HepG2 (cell line): ENCODE measurements around the gene ZFYVE26. TPM values are rescaled to one million over a fixed set of nuclear protein-coding genes. Genes with fewer than 3 reads are reported as not detected.

ENCODE experiments used
- ATF3 ChIP-seq: sonication (generic); formaldehyde crosslinking; IDR thresholded peaks from 2 replicates; pipeline ENCODE4 v1.4.0; 2020; ENCODE audit warnings: missing genetic modification reagents
- DR1 ChIP-seq: sonication (generic); formaldehyde crosslinking; IDR thresholded peaks from 2 replicates; pipeline ENCODE4 v1.8.0; 2021; ENCODE audit warnings: mild to moderate bottlenecking, missing genetic modification reagents, inconsistent platforms
- ELF3 ChIP-seq: IDR thresholded peaks from 2 replicates; pipeline ENCODE4 v1.6.1; 2016; ENCODE audit warnings: missing genetic modification reagents, missing compliant biosample characterization
- FOXK1 ChIP-seq: sonication (generic); formaldehyde crosslinking; IDR thresholded peaks from 2 replicates; pipeline ENCODE4 v1.4.0; 2020; ENCODE audit warnings: low read depth, missing genetic modification reagents, borderline replicate concordance
- GPBP1L1 ChIP-seq: sonication (generic); formaldehyde crosslinking; IDR thresholded peaks from 2 replicates; pipeline ENCODE4 v1.5.0; 2020; ENCODE audit warnings: mild to moderate bottlenecking, missing genetic modification reagents
- HNRNPK ChIP-seq: fragments of 200-400 bp; formaldehyde crosslinking; IDR thresholded peaks from 2 replicates; pipeline ENCODE4 v1.6.1; 2018; ENCODE audit warnings: low read length, low read depth, moderate library complexity, mild to moderate bottlenecking; ENCODE audit not compliant: poor library complexity, severe bottlenecking
- NCOA5 ChIP-seq: sonication (generic); formaldehyde crosslinking; IDR thresholded peaks from 2 replicates; pipeline ENCODE4 v1.4.0; 2020; ENCODE audit warnings: missing genetic modification reagents
- NFE2 ChIP-seq: sonication (generic); formaldehyde crosslinking; IDR thresholded peaks from 2 replicates; pipeline ENCODE4 v1.4.0; 2020; ENCODE audit warnings: missing genetic modification reagents
- POGK ChIP-seq: sonication (generic); formaldehyde crosslinking; conservative IDR thresholded peaks from 2 replicates; pipeline ENCODE4 v1.8.0; 2022; ENCODE audit warnings: mild to moderate bottlenecking, moderate library complexity, missing genetic modification reagents
- RFXAP ChIP-seq: sonication (generic); formaldehyde crosslinking; IDR thresholded peaks from 2 replicates; pipeline ENCODE4 v1.4.0; 2020; ENCODE audit warnings: missing genetic modification reagents, borderline replicate concordance
- RNF2 ChIP-seq: fragments of 450-650 bp; conservative IDR thresholded peaks from 2 replicates; pipeline ENCODE4 v1.6.1; 2016; ENCODE audit warnings: low read depth
- SIX4 ChIP-seq: sonication (generic); formaldehyde crosslinking; IDR thresholded peaks from 2 replicates; pipeline ENCODE4 v1.4.0; 2020; ENCODE audit warnings: missing genetic modification reagents
- SPEN ChIP-seq: sonication (generic); formaldehyde crosslinking; IDR thresholded peaks from 2 replicates; pipeline ENCODE4 v1.5.1; 2020; ENCODE audit warnings: low read depth, mild to moderate bottlenecking, missing genetic modification reagents
- YEATS4 ChIP-seq: sonication (generic); formaldehyde crosslinking; IDR thresholded peaks from 2 replicates; pipeline ENCODE4 v1.4.0; 2020; ENCODE audit warnings: missing genetic modification reagents, borderline replicate concordance
- ZBTB14 ChIP-seq: sonication (generic); formaldehyde crosslinking; IDR thresholded peaks from 2 replicates; pipeline ENCODE4 v1.4.0; 2020; ENCODE audit warnings: missing genetic modification reagents
- ZNF276 ChIP-seq: sonication (generic); formaldehyde crosslinking; IDR thresholded peaks from 2 replicates; pipeline ENCODE4 v1.4.0; 2020; ENCODE audit warnings: mild to moderate bottlenecking, low read depth, missing genetic modification reagents
- ZNF281 ChIP-seq: sonication (generic); formaldehyde crosslinking; IDR thresholded peaks from 2 replicates; pipeline ENCODE4 v1.4.0; 2020; ENCODE audit warnings: missing genetic modification reagents, borderline replicate concordance
- ZNF441 ChIP-seq: sonication (generic); formaldehyde crosslinking; IDR thresholded peaks from 2 replicates; pipeline ENCODE4 v1.7.0; 2021; ENCODE audit warnings: missing genetic modification reagents, borderline replicate concordance
- polyA plus RNA-seq, 8 experiments: library from polyadenylated mRNA; depleted of rRNA in 3 of 8; stranded (reverse) in 7 of 8; unstranded in 1 of 8; fragments of >200 nt; fragmentation: Illumina TruSeq in 4 of 8; extraction: Trizol in 4 of 8; gene quantifications; 2 replicates each; pipeline versions ENCODE4 v1.2.1 to v1.2.3, GENCODE V29; 2011 to 2016; ENCODE audit warnings: low read depth in 4 of 8, missing spikeins in 1 of 8, mixed read lengths in 1 of 8; ENCODE audit not compliant: insufficient read depth in 1 of 8
- total RNA-seq, 5 experiments: library from RNA; depleted of rRNA; stranded (reverse); fragments of >200 nt; fragmentation: Illumina TruSeq; extraction: Trizol; gene quantifications; 2 replicates each; pipeline ENCODE4 v1.2.3, GENCODE V29; 2016; ENCODE audit warnings: low read depth in 1 of 5

ZFYVE26 gene
- total and polyA plus RNA-seq, 2 of the 13 experiments (the other 11 are each of a cell fraction or from before 2014, with no cell fraction given) = 13.6 to 16.4 TPM

GRCh38 chr14:67819563-67820421, 3.4 kb upstream of the ZFYVE26 start, which contains the start of gene RAD51B (continued):
- TF ChIP-seq FOXK1 (peak; percentile 74; the same call in 1 of the 2 replicates), NCOA5 (CRISPR knock-in tag) (no peak), ZBTB14 (no peak), SIX4 (CRISPR knock-in tag) (no peak), POGK (CRISPR knock-in tag) (no peak), SPEN (CRISPR knock-in tag) (no peak), RFXAP (no peak), GPBP1L1 (CRISPR knock-in tag) (no peak), ELF3 (peak; percentile 34; the same call in 1 of the 2 replicates), ZNF281 (CRISPR knock-in tag) (no peak), DR1 (CRISPR knock-in tag) (no peak), RNF2 (no peak), HNRNPK (no peak), NFE2 (CRISPR knock-in tag) (no peak), ZNF441 (no peak), ATF3 (CRISPR knock-in tag) (no peak; the same call in 1 of the 2 replicates), ZNF276 (CRISPR knock-in tag) (no peak), YEATS4 (CRISPR knock-in tag) (no peak)
